Panc1 (cell line): Measurements from ENCODE around the gene GFAP. TPM values are rescaled to one million over a fixed set of nuclear protein-coding genes. Genes with fewer than 3 reads are reported as not detected.

Experiments
- ATAC-seq: fragments of 200-7000 bp; cut with Tn5 transposase; 2 replicates; pipeline ENCODE4 v1.9.1; 2020; ENCODE audit warnings: mild to moderate bottlenecking, moderate library complexity
- BruUV-seq: library from RNA; stranded (reverse); fragments of 400-500 nt; replicated peaks from 2 replicates; lab custom pipeline; 2021; lab: Mats Ljungman, UMichigan
- CTCF ChIA-PET: fragments of 300-600 bp; sonication (Branson Sonifier 250); formaldehyde crosslinking; loops from one replicate; lab custom pipeline; 2022; ENCODE audit warnings: antibody characterized with exemption; lab: Charles Lee
- POLR2A ChIA-PET: fragments of 300-600 bp; sonication (Branson Sonifier 250); formaldehyde crosslinking; loops from one replicate; lab custom pipeline; 2022; ENCODE audit warnings: antibody characterized with exemption; lab: Charles Lee
- DNase-seq: peaks from one replicate; pipeline ENCODE4 v3.0.0-alpha.2; 2010; ENCODE audit warnings: low read depth, low spot score
- H3K27ac ChIP-seq: 2 replicates; pipeline ENCODE4 v1.5.1; 2011; ENCODE audit warnings: mild to moderate bottlenecking, low read length, inconsistent platforms
- H3K27me3 ChIP-seq: fragments of 200-500 bp; sonication (Bioruptor generic); 2 replicates; pipeline ENCODE4 v1.6.0; 2014; ENCODE audit warnings: low read length, inconsistent platforms; ENCODE audit not compliant: control insufficient read depth, insufficient read depth
- H3K36me3 ChIP-seq: fragments of 200-500 bp; sonication (Bioruptor generic); 2 replicates; pipeline ENCODE4 v1.5.1; 2014; ENCODE audit warnings: inconsistent platforms, mild to moderate bottlenecking, low read length, moderate library complexity; ENCODE audit not compliant: control insufficient read depth, insufficient read depth
- H3K4me1 ChIP-seq: 2 replicates; pipeline ENCODE4 v1.5.1; 2011; ENCODE audit warnings: inconsistent platforms, mild to moderate bottlenecking, low read length, moderate library complexity; ENCODE audit not compliant: control insufficient read depth, insufficient read depth
- H3K4me3 ChIP-seq, 2 experiments: 2 replicates each; pipeline ENCODE4 v1.5.1; 2011 to 2012; ENCODE audit warnings: low read depth in 2 of 2, low read length in 2 of 2, mild to moderate bottlenecking in 2 of 2, inconsistent platforms in 1 of 2, moderate library complexity in 1 of 2
- H3K9me3 ChIP-seq: fragments of 200-500 bp; sonication (Bioruptor generic); 2 replicates; pipeline ENCODE4 v1.5.1; 2014; ENCODE audit warnings: low read depth, mild to moderate bottlenecking, inconsistent platforms, low read length, moderate library complexity; ENCODE audit not compliant: control insufficient read depth, insufficient read depth
- POLR2AphosphoS5 ChIP-seq: IDR thresholded peaks from 2 replicates; pipeline ENCODE4 v1.6.1; 2012; ENCODE audit warnings: mild to moderate bottlenecking, low read depth, low read length, moderate library complexity
- SIN3A ChIP-seq: IDR thresholded peaks from 2 replicates; pipeline ENCODE4 v1.6.1; 2012; ENCODE audit warnings: low read depth, mild to moderate bottlenecking, low read length, moderate library complexity, borderline replicate concordance; ENCODE audit not compliant: insufficient read depth
- TCF7L2 ChIP-seq: IDR thresholded peaks from 2 replicates; pipeline ENCODE4 v1.6.1; 2011; ENCODE audit warnings: mild to moderate bottlenecking, low read depth, low read length, inconsistent platforms
- in situ Hi-C: cut with HindIII; loops from 2 replicates; pipeline ENCODE4 v1.10.0; 2016; ENCODE audit warnings: low sequenced_read_pairs, low pct_unique_long_range_greater_than_20kb
- intact Hi-C: fragments of 100-400 bp; cut with micrococcal nuclease; formaldehyde crosslinking; loops from one replicate; pipeline ENCODE4 v1.10.0; 2022; ENCODE audit not compliant: unreplicated experiment
- total RNA-seq: library from RNA; stranded (reverse); gene quantifications from one replicate; pipeline ENCODE4 v1.2.1, GENCODE V29; 2021; ENCODE audit not compliant: unreplicated experiment
- TF ChIP-seq, protein P1 (sequence below), 2 experiments: IDR thresholded peaks; 2 replicates each; pipeline ENCODE4 v1.6.1; 2011 to 2012; ENCODE audit warnings: low read depth in 2 of 2, control low read depth in 1 of 2, low read length in 1 of 2, mild to moderate bottlenecking in 1 of 2, moderate library complexity in 1 of 2; ENCODE audit not compliant: insufficient read depth in 1 of 2
- TF ChIP-seq, protein P2 (sequence below): fragments of 450-650 bp; IDR thresholded peaks from 2 replicates; pipeline ENCODE4 v1.5.1; 2017; ENCODE audit warnings: mild to moderate bottlenecking

Gene GFAP
- total RNA-seq, 1 experiment from 2014 or later, result not detected

DNA sequence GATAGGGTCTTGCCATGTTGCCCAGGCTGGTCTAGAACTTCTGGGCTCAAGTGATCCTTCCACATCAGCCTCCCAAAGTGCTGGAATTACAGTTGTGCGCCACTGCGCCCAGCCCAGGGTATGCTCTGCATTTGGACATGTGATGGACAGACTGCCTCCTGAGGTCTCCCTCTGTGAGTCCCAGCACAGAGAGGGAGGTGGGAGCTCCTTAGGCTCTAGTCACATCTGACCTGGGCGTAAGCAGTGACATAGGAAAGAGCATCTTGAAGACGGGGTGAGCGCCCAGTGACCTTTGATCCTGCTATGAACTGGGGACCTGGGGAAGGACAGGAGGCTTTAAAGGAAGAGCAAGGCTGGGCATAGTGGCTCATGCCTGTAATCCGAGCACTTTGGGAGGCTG is 2.2 kb upstream of the GFAP start:
- intact Hi-C loops (no loop called here), in situ Hi-C loops (no loop called here)
- POLR2A ChIA-PET, result interaction anchor here (0.6 kb wide), 1 partner anchor 124 kb away, joined by 3 read pairs; no protein-coding TSS in a partner anchor
- no peaks in the 10 kb centered on the region for H3K9me3 ChIP-seq
- CTCF ChIA-PET, result no interaction called here
- ATAC-seq (no peak), DNase-seq (no peak)
- H3K4me3 ChIP-seq, result no peak overlapping the region
- no peaks in the 10 kb centered on the region for H3K36me3 ChIP-seq
- no peaks in the 10 kb centered on the region for H3K4me1 ChIP-seq
- H3K27ac ChIP-seq, result no peak overlapping the region
- TF ChIP-seq, protein P1, sequence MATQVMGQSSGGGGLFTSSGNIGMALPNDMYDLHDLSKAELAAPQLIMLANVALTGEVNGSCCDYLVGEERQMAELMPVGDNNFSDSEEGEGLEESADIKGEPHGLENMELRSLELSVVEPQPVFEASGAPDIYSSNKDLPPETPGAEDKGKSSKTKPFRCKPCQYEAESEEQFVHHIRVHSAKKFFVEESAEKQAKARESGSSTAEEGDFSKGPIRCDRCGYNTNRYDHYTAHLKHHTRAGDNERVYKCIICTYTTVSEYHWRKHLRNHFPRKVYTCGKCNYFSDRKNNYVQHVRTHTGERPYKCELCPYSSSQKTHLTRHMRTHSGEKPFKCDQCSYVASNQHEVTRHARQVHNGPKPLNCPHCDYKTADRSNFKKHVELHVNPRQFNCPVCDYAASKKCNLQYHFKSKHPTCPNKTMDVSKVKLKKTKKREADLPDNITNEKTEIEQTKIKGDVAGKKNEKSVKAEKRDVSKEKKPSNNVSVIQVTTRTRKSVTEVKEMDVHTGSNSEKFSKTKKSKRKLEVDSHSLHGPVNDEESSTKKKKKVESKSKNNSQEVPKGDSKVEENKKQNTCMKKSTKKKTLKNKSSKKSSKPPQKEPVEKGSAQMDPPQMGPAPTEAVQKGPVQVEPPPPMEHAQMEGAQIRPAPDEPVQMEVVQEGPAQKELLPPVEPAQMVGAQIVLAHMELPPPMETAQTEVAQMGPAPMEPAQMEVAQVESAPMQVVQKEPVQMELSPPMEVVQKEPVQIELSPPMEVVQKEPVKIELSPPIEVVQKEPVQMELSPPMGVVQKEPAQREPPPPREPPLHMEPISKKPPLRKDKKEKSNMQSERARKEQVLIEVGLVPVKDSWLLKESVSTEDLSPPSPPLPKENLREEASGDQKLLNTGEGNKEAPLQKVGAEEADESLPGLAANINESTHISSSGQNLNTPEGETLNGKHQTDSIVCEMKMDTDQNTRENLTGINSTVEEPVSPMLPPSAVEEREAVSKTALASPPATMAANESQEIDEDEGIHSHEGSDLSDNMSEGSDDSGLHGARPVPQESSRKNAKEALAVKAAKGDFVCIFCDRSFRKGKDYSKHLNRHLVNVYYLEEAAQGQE (IDR thresholded peaks at IDR 0.05; ENCODE audit: insufficient read depth in 1 of 2, low read depth in 2 of 2, low read length in 1 of 2), result no peak
- TF ChIP-seq, protein P2, sequence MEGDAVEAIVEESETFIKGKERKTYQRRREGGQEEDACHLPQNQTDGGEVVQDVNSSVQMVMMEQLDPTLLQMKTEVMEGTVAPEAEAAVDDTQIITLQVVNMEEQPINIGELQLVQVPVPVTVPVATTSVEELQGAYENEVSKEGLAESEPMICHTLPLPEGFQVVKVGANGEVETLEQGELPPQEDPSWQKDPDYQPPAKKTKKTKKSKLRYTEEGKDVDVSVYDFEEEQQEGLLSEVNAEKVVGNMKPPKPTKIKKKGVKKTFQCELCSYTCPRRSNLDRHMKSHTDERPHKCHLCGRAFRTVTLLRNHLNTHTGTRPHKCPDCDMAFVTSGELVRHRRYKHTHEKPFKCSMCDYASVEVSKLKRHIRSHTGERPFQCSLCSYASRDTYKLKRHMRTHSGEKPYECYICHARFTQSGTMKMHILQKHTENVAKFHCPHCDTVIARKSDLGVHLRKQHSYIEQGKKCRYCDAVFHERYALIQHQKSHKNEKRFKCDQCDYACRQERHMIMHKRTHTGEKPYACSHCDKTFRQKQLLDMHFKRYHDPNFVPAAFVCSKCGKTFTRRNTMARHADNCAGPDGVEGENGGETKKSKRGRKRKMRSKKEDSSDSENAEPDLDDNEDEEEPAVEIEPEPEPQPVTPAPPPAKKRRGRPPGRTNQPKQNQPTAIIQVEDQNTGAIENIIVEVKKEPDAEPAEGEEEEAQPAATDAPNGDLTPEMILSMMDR, result no peak
- TF ChIP-seq TCF7L2 (no peak), SIN3A (no peak), POLR2AphosphoS5 (no peak)
- H3K27me3 ChIP-seq, result no peaks in the 10 kb centered on the region
- BruUV-seq, result no TSS peak

DNA sequence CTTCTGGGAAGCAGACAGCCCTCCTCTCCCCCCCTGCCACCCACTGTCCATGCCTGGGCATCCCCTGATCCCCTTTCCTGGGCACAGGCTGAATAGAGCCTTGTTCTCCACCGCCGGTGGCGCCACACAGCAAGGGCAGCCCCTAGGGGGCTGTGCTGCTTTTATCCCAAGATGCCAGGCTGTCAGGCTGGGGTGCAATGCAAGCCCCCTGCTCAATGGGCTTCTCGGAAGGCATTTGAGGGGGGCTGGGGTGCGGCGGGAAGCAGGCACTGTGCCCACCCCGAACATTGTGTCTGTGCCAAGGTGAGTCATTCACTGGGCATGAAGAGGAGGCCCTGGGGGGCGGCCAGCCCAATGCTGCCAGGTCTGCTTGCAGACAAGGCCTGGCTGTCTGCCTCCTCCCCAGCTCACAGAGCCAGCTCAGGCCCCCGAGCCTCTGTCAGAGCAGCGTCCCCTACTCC is 1.5 kb upstream of the GFAP start:
- no peaks in the 10 kb centered on the region for H3K4me1 ChIP-seq
- BruUV-seq, result no TSS peak
- in situ Hi-C loops, result no loop called here
- ATAC-seq, result no peak
- intact Hi-C loops, result no loop called here
- POLR2A ChIA-PET, result no interaction called here
- no peak for DNase-seq
- H3K27me3 ChIP-seq, result no peaks in the 10 kb centered on the region
- H3K4me3 ChIP-seq, result no peak overlapping the region
- H3K36me3 ChIP-seq, result no peaks in the 10 kb centered on the region
- no peaks in the 10 kb centered on the region for H3K9me3 ChIP-seq
- TF ChIP-seq, protein P1 (IDR thresholded peaks at IDR 0.05; ENCODE audit: insufficient read depth in 1 of 2, low read depth in 2 of 2, low read length in 1 of 2), result no peak
- TF ChIP-seq POLR2AphosphoS5, result no peak
- TF ChIP-seq TCF7L2, result no peak
- TF ChIP-seq SIN3A, result no peak
- TF ChIP-seq, protein P2, result no peak
- CTCF ChIA-PET, result interaction anchor here (0.6 to 0.7 kb wide), 2 partner anchors 16 to 27 kb away, joined by 5 to 11 read pairs; no protein-coding TSS in a partner anchor
- H3K27ac ChIP-seq, result no peak overlapping the region
